Endothelial cell of umbilical vein (primary cell): ENCODE measurements around the gene OSBPL1A.

Source experiments
- EZH2 ChIP-seq: IDR thresholded peaks from 2 replicates; pipeline ENCODE4 v1.6.1; 2012; ENCODE audit warnings: borderline replicate concordance, low read depth, mild to moderate bottlenecking, moderate library complexity, low read length, inconsistent platforms; ENCODE audit not compliant: severe bottlenecking
- MYC ChIP-seq: IDR thresholded peaks from one replicate; pipeline ENCODE4 v1.6.1; 2011; ENCODE audit warnings: mild to moderate bottlenecking, low read depth, low read length
- POLR2A ChIP-seq: IDR thresholded peaks from 2 replicates; pipeline ENCODE4 v1.6.1; 2012; ENCODE audit warnings: low read depth, mild to moderate bottlenecking, control low read depth, low read length
- POLR2AphosphoS5 ChIP-seq: IDR thresholded peaks from 2 replicates; pipeline ENCODE4 v1.6.1; 2012; ENCODE audit warnings: low read depth, mild to moderate bottlenecking, control low read depth, low read length, moderate library complexity; ENCODE audit not compliant: insufficient read depth
- TF ChIP-seq, protein P1 (sequence below), 2 donors: IDR thresholded peaks; 1 replicate in 1 of 2; 2 replicates in 1 of 2; pipeline ENCODE4 v1.5.1; 2011; ENCODE audit warnings: low read length in 2 of 2, mild to moderate bottlenecking in 2 of 2, moderate library complexity in 2 of 2, control low read depth in 1 of 2, inconsistent platforms in 1 of 2, low read depth in 1 of 2; ENCODE audit not compliant: insufficient read depth in 1 of 2; ENCODE audit errors: extremely low read depth in 1 of 2
- TF ChIP-seq, protein P2 (sequence below): IDR thresholded peaks from 2 replicates; pipeline ENCODE4 v1.6.1; 2011; ENCODE audit not compliant: insufficient read depth, insufficient read length

DNA sequence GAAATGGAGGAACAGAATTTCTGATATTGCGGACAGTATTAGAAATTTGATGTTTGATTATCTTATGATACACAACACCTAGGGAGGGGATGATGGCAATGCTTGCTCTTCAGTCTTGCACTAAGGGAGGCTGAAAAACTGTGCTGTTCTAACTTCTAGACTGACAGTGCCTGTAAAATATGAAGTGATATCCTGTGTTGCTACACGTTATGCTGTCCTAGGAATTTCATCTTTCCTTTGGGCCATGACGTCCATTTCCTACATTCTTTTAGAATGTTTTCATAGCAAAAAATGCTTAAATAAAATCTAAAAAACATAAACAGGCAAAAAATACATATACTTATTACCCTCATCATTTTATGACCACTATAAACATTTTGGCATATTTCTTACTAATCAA, 55.3 kb downstream of the OSBPL1A start:
- TF ChIP-seq, protein P1, sequence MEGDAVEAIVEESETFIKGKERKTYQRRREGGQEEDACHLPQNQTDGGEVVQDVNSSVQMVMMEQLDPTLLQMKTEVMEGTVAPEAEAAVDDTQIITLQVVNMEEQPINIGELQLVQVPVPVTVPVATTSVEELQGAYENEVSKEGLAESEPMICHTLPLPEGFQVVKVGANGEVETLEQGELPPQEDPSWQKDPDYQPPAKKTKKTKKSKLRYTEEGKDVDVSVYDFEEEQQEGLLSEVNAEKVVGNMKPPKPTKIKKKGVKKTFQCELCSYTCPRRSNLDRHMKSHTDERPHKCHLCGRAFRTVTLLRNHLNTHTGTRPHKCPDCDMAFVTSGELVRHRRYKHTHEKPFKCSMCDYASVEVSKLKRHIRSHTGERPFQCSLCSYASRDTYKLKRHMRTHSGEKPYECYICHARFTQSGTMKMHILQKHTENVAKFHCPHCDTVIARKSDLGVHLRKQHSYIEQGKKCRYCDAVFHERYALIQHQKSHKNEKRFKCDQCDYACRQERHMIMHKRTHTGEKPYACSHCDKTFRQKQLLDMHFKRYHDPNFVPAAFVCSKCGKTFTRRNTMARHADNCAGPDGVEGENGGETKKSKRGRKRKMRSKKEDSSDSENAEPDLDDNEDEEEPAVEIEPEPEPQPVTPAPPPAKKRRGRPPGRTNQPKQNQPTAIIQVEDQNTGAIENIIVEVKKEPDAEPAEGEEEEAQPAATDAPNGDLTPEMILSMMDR (IDR thresholded peaks at IDR 0.05; ENCODE audit: extremely low read depth in 1 of 2, insufficient read depth in 1 of 2, low read depth in 1 of 2, low read length in 2 of 2): no peak
- TF ChIP-seq POLR2A: no peak
- TF ChIP-seq EZH2: no peak
- TF ChIP-seq MYC: no peak
- TF ChIP-seq POLR2AphosphoS5: no peak
- TF ChIP-seq, protein P2, sequence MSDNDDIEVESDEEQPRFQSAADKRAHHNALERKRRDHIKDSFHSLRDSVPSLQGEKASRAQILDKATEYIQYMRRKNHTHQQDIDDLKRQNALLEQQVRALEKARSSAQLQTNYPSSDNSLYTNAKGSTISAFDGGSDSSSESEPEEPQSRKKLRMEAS: no peak
